Lower leg skin (tissue), 3 donors: ENCODE results near the gene CHCHD5.

Experiments used
- CTCF ChIP-seq, 3 donors: fragments of 450-650 bp; IDR thresholded peaks; one replicate each; pipeline ENCODE4 v1.5.1; 2016; ENCODE audit warnings: antibody characterized with exemption in 3 of 3, mild to moderate bottlenecking in 3 of 3, moderate library complexity in 2 of 3
- POLR2A ChIP-seq, 2 donors: fragments of 450-650 bp; IDR thresholded peaks; one replicate each; pipeline ENCODE4 v1.6.1; 2016 to 2017; ENCODE audit warnings: antibody characterized with exemption in 2 of 2, mild to moderate bottlenecking in 1 of 2, moderate library complexity in 1 of 2

GRCh38 chr2:112539306-112539705 lies 45.1 kb upstream of the CHCHD5 start:
- TF ChIP-seq CTCF (IDR thresholded peaks at IDR 0.05) = no peak
- TF ChIP-seq POLR2A (IDR thresholded peaks at IDR 0.05) = no peak
